ENCODE measurements around the gene KANSL1. TPM values are rescaled to one million over a fixed set of nuclear protein-coding genes. Genes with fewer than 3 reads are reported as not detected.
A peak's percentile ranks its signal among the peaks of the same experiment; 100 is the strongest.

Gene KANSL1
- total and polyA plus RNA-seq, 7 experiments from 2014 or later = 17.4 to 230 (median 163) TPM

- peak; percentile 57 for ATAC-seq
- H3K9me3 Mint-ChIP-seq = no peaks in the 10 kb centered on the region
- peak overlapping the region in 7 of 10 donors; percentile 30 to 76 (median 57) for H3K4me3 Mint-ChIP-seq
- no peaks in the 10 kb centered on the region for H3K27me3 Mint-ChIP-seq
- Histone ChIP-seq H3K27me3 (ENCODE audit: control insufficient read depth in 2 of 2, insufficient read depth in 2 of 2, low read length in 2 of 2) (no peaks in the 10 kb centered on the region), H3K36me3 (ENCODE audit: control insufficient read depth in 2 of 3, insufficient read depth in 3 of 3, low read length in 3 of 3) (no peaks in the 10 kb centered on the region), H3K4me3 (ENCODE audit: low read length) (no peak overlapping the region), H3K4me1 (ENCODE audit: control insufficient read depth in 2 of 2, insufficient read depth in 2 of 2, low read length in 2 of 2) (peaks cover 53 to 57% of the 10 kb centered on the region in 2 donors), H3K9me3 (ENCODE audit: control insufficient read depth in 2 of 3, low read length in 3 of 3) (no peaks in the 10 kb centered on the region), H3K27ac (ENCODE audit: low read depth, low read length) (no peak overlapping the region)
- H3K36me3 Mint-ChIP-seq = peaks cover 0 to 26% (median 13%) of the 10 kb centered on the region in 5 donors
- peak overlapping the region in 8 of 9 donors; percentile 8 to 32 (median 18) for H3K27ac Mint-ChIP-seq
- H3K4me1 Mint-ChIP-seq = peaks cover 61 to 94% (median 82%) of the 10 kb centered on the region in 7 donors
- intact Hi-C loops (cut with micrococcal nuclease) = no loop called here
- DNase-seq = no peak
- ChIA-PET POLR2A (interaction anchor here (0.6 to 1.1 kb wide), 2 partner anchors 11 to 54 kb away, joined by 3 to 4 read pairs; no protein-coding TSS in a partner anchor), CTCF (interaction anchor here (1.1 to 1.3 kb wide), 2 partner anchors 10 to 24 kb away, joined by 4 read pairs; no protein-coding TSS in a partner anchor)
These were observed 29.9 kb downstream of the KANSL1 start for GRCh38 chr17:46163316-46163715.

GRCh38 chr17:46162866-46163265 is 30.4 kb downstream of the KANSL1 start:
- Mint-ChIP-seq H3K9me3 (no peaks in the 10 kb centered on the region), H3K27me3 (no peaks in the 10 kb centered on the region), H3K36me3 (peaks cover 0 to 24% (median 13%) of the 10 kb centered on the region in 5 donors), H3K4me1 (peaks cover 59 to 94% (median 79%) of the 10 kb centered on the region in 7 donors), H3K4me3 (peak overlapping the region in 8 of 10 donors; percentile 16 to 76 (median 52)), H3K27ac (peak overlapping the region in 7 of 9 donors; percentile 8 to 60 (median 19))
- POLR2A ChIA-PET = interaction anchor here (0.6 to 1.1 kb wide), 2 partner anchors 10 to 54 kb away, joined by 3 to 4 read pairs; no protein-coding TSS in a partner anchor
- CTCF ChIA-PET = interaction anchor here (1.1 to 1.3 kb wide), 2 partner anchors 9 to 24 kb away, joined by 4 read pairs; no protein-coding TSS in a partner anchor
- H3K9me3 ChIP-seq (ENCODE audit: control insufficient read depth in 2 of 3, low read length in 3 of 3) = no peaks in the 10 kb centered on the region
- no peaks in the 10 kb centered on the region for H3K36me3 ChIP-seq (ENCODE audit: control insufficient read depth in 2 of 3, insufficient read depth in 3 of 3, low read length in 3 of 3)
- H3K4me1 ChIP-seq (ENCODE audit: control insufficient read depth in 2 of 2, insufficient read depth in 2 of 2, low read length in 2 of 2) = peaks cover 51 to 62% of the 10 kb centered on the region in 2 donors
- no peak overlapping the region for H3K4me3 ChIP-seq (ENCODE audit: low read length)
- DNase-seq = no peak
- H3K27me3 ChIP-seq (ENCODE audit: control insufficient read depth in 2 of 2, insufficient read depth in 2 of 2, low read length in 2 of 2) = no peaks in the 10 kb centered on the region
- ATAC-seq = no peak
- H3K27ac ChIP-seq (ENCODE audit: low read depth, low read length) = no peak overlapping the region
- intact Hi-C loops (cut with micrococcal nuclease) = loop anchor here in 1 of 2 donors (1.0 kb wide), 1 partner anchor 9 kb away; no protein-coding TSS in a partner anchor

- Mint-ChIP-seq H3K9me3 (no peaks in the 10 kb centered on the region), H3K4me3 (peak overlapping the region in 9 of 10 donors; percentile 26 to 65 (median 30)), H3K4me1 (peaks cover 76 to 98% (median 91%) of the 10 kb centered on the region in 7 donors), H3K27ac (peak overlapping the region in 8 of 9 donors; percentile 17 to 82 (median 46)), H3K36me3 (peaks cover 0 to 22% (median 9%) of the 10 kb centered on the region in 5 donors), H3K27me3 (no peaks in the 10 kb centered on the region)
- CTCF ChIA-PET = no interaction called here
- Histone ChIP-seq H3K27me3 (ENCODE audit: control insufficient read depth in 2 of 2, insufficient read depth in 2 of 2, low read length in 2 of 2) (no peaks in the 10 kb centered on the region), H3K9me3 (ENCODE audit: control insufficient read depth in 2 of 3, low read length in 3 of 3) (no peaks in the 10 kb centered on the region), H3K4me1 (ENCODE audit: control insufficient read depth in 2 of 2, insufficient read depth in 2 of 2, low read length in 2 of 2) (peaks cover 75 to 81% of the 10 kb centered on the region in 2 donors), H3K36me3 (ENCODE audit: control insufficient read depth in 2 of 3, insufficient read depth in 3 of 3, low read length in 3 of 3) (no peaks in the 10 kb centered on the region), H3K27ac (ENCODE audit: low read depth, low read length) (no peak overlapping the region), H3K4me3 (ENCODE audit: low read length) (no peak overlapping the region)
- intact Hi-C loops (cut with micrococcal nuclease) = loop anchor here in 1 of 2 donors (1.0 to 2.0 kb wide), 2 partner anchors 10 to 13 kb away; no protein-coding TSS in a partner anchor
- DNase-seq = no peak
- POLR2A ChIA-PET = interaction anchor here (0.6 to 1.3 kb wide), 2 partner anchors 8 to 33 kb away, joined by 3 to 4 read pairs; no protein-coding TSS in a partner anchor
- no peak for ATAC-seq
These were observed 33.1 kb downstream of the KANSL1 start for GRCh38 chr17:46160169-46160568.

- Histone ChIP-seq H3K36me3 (ENCODE audit: control insufficient read depth in 2 of 3, insufficient read depth in 3 of 3, low read length in 3 of 3) (no peaks in the 10 kb centered on the region), H3K9me3 (ENCODE audit: control insufficient read depth in 2 of 3, low read length in 3 of 3) (no peaks in the 10 kb centered on the region), H3K27ac (ENCODE audit: low read depth, low read length) (no peak overlapping the region), H3K27me3 (ENCODE audit: control insufficient read depth in 2 of 2, insufficient read depth in 2 of 2, low read length in 2 of 2) (no peaks in the 10 kb centered on the region), H3K4me3 (ENCODE audit: low read length) (no peak overlapping the region), H3K4me1 (ENCODE audit: control insufficient read depth in 2 of 2, insufficient read depth in 2 of 2, low read length in 2 of 2) (peaks cover 78 to 84% of the 10 kb centered on the region in 2 donors)
- Mint-ChIP-seq H3K9me3 (no peaks in the 10 kb centered on the region), H3K27ac (peak overlapping the region in 7 of 9 donors; percentile 5 to 60 (median 29)), H3K36me3 (peaks cover 0 to 22% (median 9%) of the 10 kb centered on the region in 5 donors), H3K4me1 (peaks cover 75 to 99% (median 89%) of the 10 kb centered on the region in 7 donors), H3K27me3 (no peaks in the 10 kb centered on the region), H3K4me3 (peak overlapping the region in 6 of 10 donors; percentile 2 to 55 (median 30))
- ChIA-PET POLR2A (no interaction called here), CTCF (interaction anchor here (0.7 to 1.3 kb wide), 2 partner anchors 16 to 53 kb away, joined by 3 read pairs; no protein-coding TSS in a partner anchor)
- ATAC-seq = no peak
- DNase-seq = no peak
- intact Hi-C loops (cut with micrococcal nuclease) = loop anchor here in 1 of 2 donors (1.0 to 2.0 kb wide), 2 partner anchors 11 to 13 kb away; no protein-coding TSS in a partner anchor
These were observed 33.5 kb downstream of the KANSL1 start for GRCh38 chr17:46159686-46160085.

- peaks cover 0 to 20% (median 9%) of the 10 kb centered on the region in 5 donors for H3K36me3 Mint-ChIP-seq
- CTCF ChIA-PET = interaction anchor here (0.6 to 1.3 kb wide), 3 partner anchors 9 to 70 kb away, joined by 3 read pairs; no protein-coding TSS in a partner anchor
These were observed 34.6 kb downstream of the KANSL1 start for GRCh38 chr17:46158323-46159296.

More at GRCh38 chr17:46158323-46159296, 34.6 kb downstream of the KANSL1 start:
- Histone ChIP-seq H3K27ac (ENCODE audit: low read depth, low read length) (no peak overlapping the region), H3K4me3 (ENCODE audit: low read length) (no peak overlapping the region), H3K9me3 (ENCODE audit: control insufficient read depth in 2 of 3, low read length in 3 of 3) (no peaks in the 10 kb centered on the region), H3K4me1 (ENCODE audit: control insufficient read depth in 2 of 2, insufficient read depth in 2 of 2, low read length in 2 of 2) (peaks cover 78 to 85% of the 10 kb centered on the region in 2 donors), H3K36me3 (ENCODE audit: control insufficient read depth in 2 of 3, insufficient read depth in 3 of 3, low read length in 3 of 3) (no peaks in the 10 kb centered on the region), H3K27me3 (ENCODE audit: control insufficient read depth in 2 of 2, insufficient read depth in 2 of 2, low read length in 2 of 2) (no peaks in the 10 kb centered on the region)
- no peaks in the 10 kb centered on the region for H3K27me3 Mint-ChIP-seq
- intact Hi-C loops (cut with micrococcal nuclease) = no loop called here
- no peak for ATAC-seq
- DNase-seq = no peak
- peak overlapping the region in 9 of 10 donors; percentile 15 to 71 (median 28) for H3K4me3 Mint-ChIP-seq
- no peaks in the 10 kb centered on the region for H3K9me3 Mint-ChIP-seq
- peaks cover 75 to 99% (median 89%) of the 10 kb centered on the region in 7 donors for H3K4me1 Mint-ChIP-seq
- peak overlapping the region in 8 of 9 donors; percentile 4 to 89 (median 49) for H3K27ac Mint-ChIP-seq
- POLR2A ChIA-PET = interaction anchor here (0.7 to 1.2 kb wide), 3 partner anchors 21 to 40 kb away, joined by 3 to 4 read pairs (median 3); no protein-coding TSS in a partner anchor
